ENCODE measurements around the gene PHF5A.

DNA sequence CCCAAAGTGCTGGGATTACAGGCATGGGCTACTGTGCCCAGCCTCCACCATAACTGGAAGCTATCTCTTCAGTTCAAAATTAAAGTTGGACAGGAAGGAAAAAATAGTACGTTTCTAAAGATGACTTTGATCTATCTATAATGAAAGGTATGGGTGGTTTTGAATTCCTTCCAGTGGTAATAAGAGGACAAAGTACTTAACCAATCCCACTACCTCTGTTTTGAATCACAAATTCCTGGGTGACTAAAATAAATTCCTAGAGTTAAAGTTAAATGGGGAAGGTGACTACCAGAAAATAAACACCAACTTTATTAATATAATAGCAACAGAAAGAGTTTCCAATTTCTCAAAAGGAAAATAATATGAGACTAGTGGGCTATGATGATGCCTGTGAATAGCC lies 9.1 kb downstream of the PHF5A start:
- TF ChIP-seq POLR2A (IDR thresholded peaks at IDR 0.05), result no peak
- TF ChIP-seq, protein P1, sequence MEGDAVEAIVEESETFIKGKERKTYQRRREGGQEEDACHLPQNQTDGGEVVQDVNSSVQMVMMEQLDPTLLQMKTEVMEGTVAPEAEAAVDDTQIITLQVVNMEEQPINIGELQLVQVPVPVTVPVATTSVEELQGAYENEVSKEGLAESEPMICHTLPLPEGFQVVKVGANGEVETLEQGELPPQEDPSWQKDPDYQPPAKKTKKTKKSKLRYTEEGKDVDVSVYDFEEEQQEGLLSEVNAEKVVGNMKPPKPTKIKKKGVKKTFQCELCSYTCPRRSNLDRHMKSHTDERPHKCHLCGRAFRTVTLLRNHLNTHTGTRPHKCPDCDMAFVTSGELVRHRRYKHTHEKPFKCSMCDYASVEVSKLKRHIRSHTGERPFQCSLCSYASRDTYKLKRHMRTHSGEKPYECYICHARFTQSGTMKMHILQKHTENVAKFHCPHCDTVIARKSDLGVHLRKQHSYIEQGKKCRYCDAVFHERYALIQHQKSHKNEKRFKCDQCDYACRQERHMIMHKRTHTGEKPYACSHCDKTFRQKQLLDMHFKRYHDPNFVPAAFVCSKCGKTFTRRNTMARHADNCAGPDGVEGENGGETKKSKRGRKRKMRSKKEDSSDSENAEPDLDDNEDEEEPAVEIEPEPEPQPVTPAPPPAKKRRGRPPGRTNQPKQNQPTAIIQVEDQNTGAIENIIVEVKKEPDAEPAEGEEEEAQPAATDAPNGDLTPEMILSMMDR (IDR thresholded peaks at IDR 0.05), result no peak

All from thyroid gland (tissue), 4 donors.